Fibroblast of the aortic adventitia (primary cell): ENCODE data around the gene KLHL42. TPM values are rescaled to one million over a fixed set of nuclear protein-coding genes. Genes with fewer than 3 reads are reported as not detected.

Source experiments
- DNase-seq: peaks from one replicate; pipeline ENCODE4 v3.0.0-alpha.2; 2010; ENCODE audit warnings: low read depth
- H3K4me3 ChIP-seq: 2 replicates; pipeline ENCODE4 v1.5.1; 2011; ENCODE audit warnings: low read depth, mild to moderate bottlenecking, control low read depth, low read length, moderate library complexity
- total RNA-seq: library from RNA; depleted of rRNA; stranded (reverse); fragments of >200 nt; gene quantifications from 2 replicates; pipeline ENCODE4 v1.2.3, GENCODE V29; 2012; ENCODE audit warnings: low replicate concordance
- TF ChIP-seq, protein P1 (sequence below): IDR thresholded peaks from 2 replicates; pipeline ENCODE4 v1.5.1; 2011; ENCODE audit warnings: mild to moderate bottlenecking, low read length, control low read depth, inconsistent platforms; ENCODE audit not compliant: insufficient read depth

KLHL42 gene
- total RNA-seq, 1 donor, result 32.5 TPM

DNA sequence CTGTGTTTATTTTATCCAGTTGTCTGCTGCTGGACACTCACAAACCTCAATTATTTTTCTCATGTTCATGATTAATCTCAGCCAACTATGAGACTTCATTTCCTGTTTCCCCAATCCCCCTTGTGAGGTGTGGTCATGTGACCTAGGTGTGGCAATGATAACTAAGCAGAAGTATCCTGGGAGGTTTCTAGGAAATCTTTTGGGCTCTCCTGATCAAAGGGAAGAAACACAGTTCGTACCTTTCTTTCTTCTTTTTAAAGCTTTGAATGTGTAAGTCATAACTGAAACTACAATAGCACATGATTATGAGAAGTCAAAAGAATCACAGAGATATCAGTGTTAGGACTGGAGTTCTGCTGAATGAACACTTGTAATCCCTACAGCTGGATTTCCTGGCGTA, 34.4 kb downstream of the KLHL42 start:
- DNase-seq, result no peak
- no peak overlapping the region for H3K4me3 ChIP-seq
- TF ChIP-seq, protein P1, sequence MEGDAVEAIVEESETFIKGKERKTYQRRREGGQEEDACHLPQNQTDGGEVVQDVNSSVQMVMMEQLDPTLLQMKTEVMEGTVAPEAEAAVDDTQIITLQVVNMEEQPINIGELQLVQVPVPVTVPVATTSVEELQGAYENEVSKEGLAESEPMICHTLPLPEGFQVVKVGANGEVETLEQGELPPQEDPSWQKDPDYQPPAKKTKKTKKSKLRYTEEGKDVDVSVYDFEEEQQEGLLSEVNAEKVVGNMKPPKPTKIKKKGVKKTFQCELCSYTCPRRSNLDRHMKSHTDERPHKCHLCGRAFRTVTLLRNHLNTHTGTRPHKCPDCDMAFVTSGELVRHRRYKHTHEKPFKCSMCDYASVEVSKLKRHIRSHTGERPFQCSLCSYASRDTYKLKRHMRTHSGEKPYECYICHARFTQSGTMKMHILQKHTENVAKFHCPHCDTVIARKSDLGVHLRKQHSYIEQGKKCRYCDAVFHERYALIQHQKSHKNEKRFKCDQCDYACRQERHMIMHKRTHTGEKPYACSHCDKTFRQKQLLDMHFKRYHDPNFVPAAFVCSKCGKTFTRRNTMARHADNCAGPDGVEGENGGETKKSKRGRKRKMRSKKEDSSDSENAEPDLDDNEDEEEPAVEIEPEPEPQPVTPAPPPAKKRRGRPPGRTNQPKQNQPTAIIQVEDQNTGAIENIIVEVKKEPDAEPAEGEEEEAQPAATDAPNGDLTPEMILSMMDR, result no peak

DNA sequence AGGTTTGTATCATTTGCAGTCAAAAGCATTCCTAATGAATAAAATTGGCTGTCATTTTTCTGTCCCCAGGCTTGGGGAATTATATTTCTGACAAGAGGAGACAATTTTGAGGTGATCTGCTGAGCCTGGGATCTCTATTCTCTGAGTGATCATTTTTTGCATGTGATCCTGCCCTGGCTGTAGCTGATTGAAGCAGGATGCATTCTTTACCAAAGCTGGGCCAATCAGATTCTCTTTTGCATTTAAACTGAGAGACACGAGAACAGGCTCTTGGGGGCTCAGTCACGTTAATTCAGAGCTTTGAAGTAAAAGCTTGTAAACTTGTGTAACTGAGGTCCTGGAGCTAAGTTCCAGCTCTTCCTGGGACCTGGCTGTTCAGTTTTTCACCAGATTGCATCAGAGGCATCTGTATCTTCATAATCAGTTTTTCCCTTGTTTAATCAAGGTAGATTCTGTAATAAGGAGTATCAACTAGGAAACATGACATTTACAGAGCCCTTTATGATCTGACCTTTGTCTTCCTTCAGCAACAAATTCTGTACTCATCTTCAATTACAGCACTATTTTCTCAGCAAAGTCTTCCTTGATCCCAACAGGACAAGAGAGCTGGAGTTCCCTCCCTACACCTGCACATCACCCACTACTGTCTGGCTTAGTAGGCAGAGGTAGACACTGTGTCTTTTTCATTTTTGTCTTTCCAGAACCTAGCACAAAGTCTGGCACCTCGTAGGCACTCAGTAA, 35.0 kb downstream of the KLHL42 start:
- TF ChIP-seq, protein P1, result no peak
- H3K4me3 ChIP-seq, result no peak overlapping the region
- DNase-seq, result peak; percentile 60

DNA sequence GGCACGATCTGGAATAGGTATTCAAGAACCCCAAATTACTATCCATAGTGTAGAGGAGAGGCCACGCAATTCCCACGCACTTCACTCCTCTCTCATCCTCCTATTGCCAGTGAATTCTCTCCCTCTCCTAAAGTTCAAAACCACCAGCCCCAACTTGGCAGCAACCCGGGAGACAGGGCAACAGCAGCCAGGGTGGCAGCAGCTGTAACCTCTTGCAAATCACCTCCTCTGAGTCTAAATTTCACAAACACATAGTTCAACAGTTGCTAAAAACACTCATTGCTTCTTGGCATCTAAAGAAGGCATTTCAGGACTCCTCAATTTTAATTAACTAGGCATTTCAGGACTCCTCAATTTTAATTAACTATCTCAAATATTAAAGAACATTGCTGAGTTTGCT, 37.7 kb downstream of the KLHL42 start:
- TF ChIP-seq, protein P1, result no peak
- H3K4me3 ChIP-seq, result no peak overlapping the region
- DNase-seq, result no peak

DNA sequence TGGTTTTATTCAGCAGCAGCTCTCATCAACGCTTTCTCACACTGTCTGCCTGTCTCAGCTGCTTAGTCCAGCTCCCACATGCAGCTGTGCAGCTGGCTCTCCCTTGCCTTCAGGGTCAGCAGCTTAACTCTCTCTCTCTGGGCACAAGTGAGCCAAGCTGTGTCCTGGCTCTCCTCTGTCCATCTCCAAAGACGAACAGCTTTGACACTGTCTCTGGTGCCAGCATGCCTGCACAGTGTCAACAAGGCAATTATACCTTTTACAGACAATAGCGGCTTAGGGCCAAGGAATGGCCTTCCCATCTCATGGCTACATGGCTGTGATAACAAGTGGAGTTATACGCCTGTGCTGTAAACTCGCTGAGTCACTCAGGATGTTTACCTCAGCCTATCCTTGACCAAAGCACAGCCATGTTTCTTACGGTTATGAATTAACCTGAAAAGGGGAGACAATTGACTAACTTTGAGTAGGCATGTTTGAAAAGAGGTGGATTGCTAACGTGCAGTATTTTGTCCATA, 38.4 kb downstream of the KLHL42 start:
- DNase-seq, result no peak
- no peak overlapping the region for H3K4me3 ChIP-seq
- TF ChIP-seq, protein P1, result no peak

DNA sequence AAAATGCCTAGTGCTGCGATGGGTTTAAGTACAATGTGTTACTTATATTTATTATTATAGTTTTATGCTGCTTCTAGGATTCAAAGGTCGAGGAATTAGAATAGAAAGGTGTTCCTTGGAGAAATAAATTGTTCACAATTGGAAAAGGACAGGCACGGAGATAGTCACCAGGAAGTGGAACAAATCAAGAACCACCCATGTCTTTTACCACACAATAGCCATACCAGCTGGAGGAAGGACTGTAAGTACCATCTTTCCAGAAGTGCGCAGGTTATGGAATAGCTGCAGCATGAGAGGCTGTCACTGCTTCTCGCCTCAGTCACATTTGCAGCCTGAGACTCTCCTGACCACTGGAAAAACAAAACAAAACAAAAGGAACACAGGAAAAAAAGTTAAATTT, 40.5 kb downstream of the KLHL42 start:
- TF ChIP-seq, protein P1, result no peak

DNA sequence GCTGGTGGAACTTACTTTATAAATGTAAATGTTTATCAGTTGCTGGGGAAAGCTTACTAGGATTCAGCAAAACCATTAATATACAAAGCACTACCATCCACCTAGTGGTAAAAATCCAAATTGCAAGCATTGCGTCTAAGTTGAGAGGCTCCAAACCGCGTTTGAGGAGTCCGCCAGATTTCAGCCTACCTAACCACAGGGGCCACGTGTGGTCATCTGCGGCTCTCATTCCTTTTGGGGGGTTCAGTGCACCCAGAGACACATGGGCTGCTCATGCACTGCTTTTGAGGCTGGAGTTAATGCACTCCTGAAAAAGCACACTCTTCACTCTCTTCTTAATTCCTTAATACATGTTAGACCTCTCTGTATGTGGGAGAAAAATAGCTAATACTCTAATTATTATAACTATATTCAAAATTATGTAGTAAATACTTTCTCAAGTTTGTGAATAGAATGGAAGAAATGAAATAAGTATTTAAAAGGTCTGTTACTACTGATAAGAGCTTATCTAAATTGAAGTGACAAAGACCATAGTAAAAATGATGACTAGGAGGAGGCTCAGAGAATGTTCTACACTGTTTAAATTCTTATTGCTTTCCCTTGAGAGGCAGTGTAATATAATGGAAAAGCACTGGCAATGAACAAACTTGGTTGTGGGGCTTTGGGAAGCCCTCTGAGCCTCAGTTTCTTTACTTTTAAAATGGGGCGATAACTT, 41.4 kb downstream of the KLHL42 start:
- TF ChIP-seq, protein P1, result peak; percentile 87
- DNase-seq, result peak; percentile 84
- peak overlapping the region; percentile 28 for H3K4me3 ChIP-seq

More for the DNA sequence above, 40.5 kb downstream of the KLHL42 start:
- no peak overlapping the region for H3K4me3 ChIP-seq
- no peak for DNase-seq
